Stomach (tissue), 9 donors: Measurements from ENCODE around the gene WWOX. TPM values are rescaled to one million over a fixed set of nuclear protein-coding genes. Genes with fewer than 3 reads are reported as not detected.

ENCODE experiments used
- DNase-seq, 2 donors: peaks; one replicate each; pipeline versions ENCODE4 v3.0.0 to v3.0.0-alpha.2; 2013 to 2019
- H3K27ac ChIP-seq, 5 donors: fragments of 200-600 bp in 4 of 5; sonication (generic) in 4 of 5; one replicate each; pipeline ENCODE4 v1.5.1; 2013 to 2019; ENCODE audit warnings: mild to moderate bottlenecking in 1 of 5, moderate library complexity in 1 of 5
- H3K27me3 ChIP-seq, 3 donors: fragments of 200-600 bp; sonication (generic); one replicate each; pipeline ENCODE4 v1.5.1; 2017 to 2019; ENCODE audit warnings: mixed run types in 1 of 3
- H3K36me3 ChIP-seq, 4 donors: fragments of 200-600 bp; sonication (generic); 1 replicate in 3 of 4; 2 replicates in 1 of 4; pipeline ENCODE4 v1.5.1; 2016 to 2019
- H3K4me1 ChIP-seq, 4 donors: fragments of 200-600 bp; sonication (generic); one replicate each; pipeline ENCODE4 v1.5.1; 2016 to 2019
- H3K4me3 ChIP-seq, 4 donors: fragments of 200-600 bp; sonication (generic) in 3 of 4; one replicate each; pipeline ENCODE4 v1.5.1; 2016 to 2019; ENCODE audit warnings: mild to moderate bottlenecking in 1 of 4
- H3K9me3 ChIP-seq, 4 donors: fragments of 200-600 bp; sonication (generic); one replicate each; pipeline ENCODE4 v1.5.1; 2016 to 2019
- EP300 ChIP-seq: sonication (generic); formaldehyde crosslinking; IDR thresholded peaks from one replicate; pipeline ENCODE4 v1.6.1; 2017; ENCODE audit warnings: antibody characterized with exemption
- POLR2A ChIP-seq, 4 donors: fragments of 450-650 bp; IDR thresholded peaks; one replicate each; pipeline ENCODE4 v1.6.1; 2016; ENCODE audit warnings: antibody characterized with exemption in 4 of 4, control low read depth in 2 of 4, mild to moderate bottlenecking in 1 of 4, moderate library complexity in 1 of 4
- POLR2AphosphoS5 ChIP-seq, 3 donors: sonication (generic); formaldehyde crosslinking; IDR thresholded peaks; one replicate each; pipeline ENCODE4 v1.6.1; 2016; ENCODE audit warnings: antibody characterized with exemption in 3 of 3
- WGBS, 5 donors: extraction: QIAGEN DNeasy Blood & Tissue Kit in 3 of 5; methylation state at CpG; one replicate each; pipeline versions ENCODE4 v1.1.5 to v1.1.7; 2013 to 2018; 5-methylcytosine and 5-hydroxymethylcytosine counted together
- intact Hi-C: fragments of 100-400 bp; cut with DNase I; formaldehyde crosslinking; loops from one replicate; pipeline ENCODE4 v1.15.1; 2023; ENCODE audit warnings: low total_unique reads
- polyA plus RNA-seq, 3 donors: library from polyadenylated mRNA; stranded (reverse); fragments of 200-250 nt; gene quantifications; one replicate each; pipeline ENCODE4 v1.2.3, GENCODE V29; 2013
- total RNA-seq, 5 donors: library from RNA; depleted of rRNA; stranded (reverse); fragments of >200 nt; gene quantifications; one replicate each; pipeline versions ENCODE4 v1.1.0 to v1.2.3, GENCODE V29; 2014 to 2016
- TF ChIP-seq, protein P1 (sequence below), 7 experiments: fragments of 450-650 bp in 4 of 7; fragments of 200-600 bp in 3 of 7; sonication (generic) in 3 of 7; IDR thresholded peaks; one replicate each; pipeline ENCODE4 v1.5.1; 2016 to 2019; ENCODE audit warnings: antibody characterized with exemption in 7 of 7, control low read depth in 2 of 7, mild to moderate bottlenecking in 1 of 7
- donor health status: healthy with polysubstance abuse.
- donor health status: Bipolar disorder and iron deficiency.
- donor health status: healthy.

WWOX gene
- total and polyA plus RNA-seq, 8 donors = 7.7 to 129 (median 48.7) TPM

DNA sequence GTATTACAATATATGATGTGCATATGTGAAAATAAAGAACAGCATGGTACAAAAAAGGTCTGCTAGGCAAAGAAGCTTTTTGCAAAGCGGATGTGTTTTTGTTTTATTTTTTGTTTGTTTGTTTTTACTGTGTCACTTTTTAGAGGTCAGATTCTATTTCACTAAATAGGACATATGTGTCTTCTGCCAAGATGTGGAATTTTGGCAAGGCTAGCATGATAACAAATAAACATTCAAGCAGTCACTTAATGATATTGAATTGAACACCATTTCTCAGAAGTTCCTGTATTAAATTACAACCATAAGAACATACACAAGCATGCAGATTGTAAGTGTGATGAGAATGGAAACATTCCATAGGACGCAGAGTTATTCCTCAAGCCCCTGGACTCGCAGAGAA lies 492.7 kb downstream of the WWOX start:
- no peak for DNase-seq
- Histone ChIP-seq H3K9me3 (no peaks in the 10 kb centered on the region), H3K27me3 (no peaks in the 10 kb centered on the region), H3K27ac (no peak overlapping the region), H3K4me3 (no peak overlapping the region), H3K4me1 (no peaks in the 10 kb centered on the region), H3K36me3 (no peaks in the 10 kb centered on the region)
- intact Hi-C loops = no loop called here
- 92 to 94% (median 93%) methylated on average over 3 of the region's 3 CpGs for WGBS, 5 donors
- TF ChIP-seq POLR2AphosphoS5 (IDR thresholded peaks at IDR 0.05) = no peak
- TF ChIP-seq POLR2A (IDR thresholded peaks at IDR 0.05) = no peak
- TF ChIP-seq, protein P1, sequence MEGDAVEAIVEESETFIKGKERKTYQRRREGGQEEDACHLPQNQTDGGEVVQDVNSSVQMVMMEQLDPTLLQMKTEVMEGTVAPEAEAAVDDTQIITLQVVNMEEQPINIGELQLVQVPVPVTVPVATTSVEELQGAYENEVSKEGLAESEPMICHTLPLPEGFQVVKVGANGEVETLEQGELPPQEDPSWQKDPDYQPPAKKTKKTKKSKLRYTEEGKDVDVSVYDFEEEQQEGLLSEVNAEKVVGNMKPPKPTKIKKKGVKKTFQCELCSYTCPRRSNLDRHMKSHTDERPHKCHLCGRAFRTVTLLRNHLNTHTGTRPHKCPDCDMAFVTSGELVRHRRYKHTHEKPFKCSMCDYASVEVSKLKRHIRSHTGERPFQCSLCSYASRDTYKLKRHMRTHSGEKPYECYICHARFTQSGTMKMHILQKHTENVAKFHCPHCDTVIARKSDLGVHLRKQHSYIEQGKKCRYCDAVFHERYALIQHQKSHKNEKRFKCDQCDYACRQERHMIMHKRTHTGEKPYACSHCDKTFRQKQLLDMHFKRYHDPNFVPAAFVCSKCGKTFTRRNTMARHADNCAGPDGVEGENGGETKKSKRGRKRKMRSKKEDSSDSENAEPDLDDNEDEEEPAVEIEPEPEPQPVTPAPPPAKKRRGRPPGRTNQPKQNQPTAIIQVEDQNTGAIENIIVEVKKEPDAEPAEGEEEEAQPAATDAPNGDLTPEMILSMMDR (IDR thresholded peaks at IDR 0.05) = no peak
- no peak for TF ChIP-seq EP300

DNA sequence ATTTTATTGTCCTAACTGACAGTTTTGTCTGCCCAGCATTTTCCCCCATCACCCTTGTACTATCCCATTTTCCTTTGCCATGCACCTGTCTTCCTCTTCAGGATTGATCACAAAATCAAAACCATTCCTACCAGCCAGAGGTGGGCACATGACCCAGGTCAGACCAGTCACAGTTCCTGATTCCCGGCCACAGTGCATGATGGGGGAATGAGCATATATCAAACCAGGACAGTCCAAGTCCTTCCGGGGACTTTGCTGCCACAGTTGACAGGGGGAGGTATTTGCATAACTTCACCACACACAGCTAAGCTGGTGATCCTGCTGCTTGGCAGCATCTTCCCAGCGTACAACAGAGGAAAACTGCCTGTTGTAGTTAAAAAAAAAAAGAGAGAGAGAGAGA lies 493.9 kb downstream of the WWOX start:
- DNase-seq = no peak
- Histone ChIP-seq H3K4me1 (no peaks in the 10 kb centered on the region), H3K9me3 (no peaks in the 10 kb centered on the region), H3K36me3 (no peaks in the 10 kb centered on the region), H3K27ac (no peak overlapping the region), H3K4me3 (no peak overlapping the region), H3K27me3 (no peaks in the 10 kb centered on the region)
- 79 to 93% (median 85%) methylated on average over 3 of the region's 3 CpGs for WGBS, 5 donors
- TF ChIP-seq EP300 (no peak), POLR2AphosphoS5 (IDR thresholded peaks at IDR 0.05) (no peak), POLR2A (IDR thresholded peaks at IDR 0.05) (no peak)
- TF ChIP-seq, protein P1 (IDR thresholded peaks at IDR 0.05) = no peak
- intact Hi-C loops = no loop called here

DNA sequence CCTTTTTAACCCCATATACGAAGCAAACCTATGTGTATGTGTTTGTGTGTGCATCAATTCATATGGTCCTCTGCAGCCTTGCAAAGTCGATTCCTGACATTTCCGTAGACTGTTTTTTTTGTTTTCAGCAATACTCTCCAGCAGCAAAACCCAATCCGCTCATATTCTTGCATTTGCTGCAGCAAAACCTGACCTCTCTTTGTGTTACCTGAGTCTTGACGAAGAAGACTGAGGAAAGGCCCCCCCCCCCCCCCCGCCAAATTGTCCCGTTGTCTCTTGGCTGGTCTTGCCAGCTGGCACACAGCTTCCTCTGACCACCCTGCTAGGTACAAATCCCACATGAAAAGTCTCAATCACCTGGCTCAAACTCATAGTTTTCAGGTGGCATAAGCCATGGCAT lies 494.7 kb downstream of the WWOX start:
- no peaks in the 10 kb centered on the region for H3K27me3 ChIP-seq
- DNase-seq = no peak
- H3K9me3 ChIP-seq = no peaks in the 10 kb centered on the region
- no peak overlapping the region for H3K27ac ChIP-seq
- no peak for TF ChIP-seq POLR2A (IDR thresholded peaks at IDR 0.05)
- no peak for TF ChIP-seq EP300
- TF ChIP-seq, protein P1 (IDR thresholded peaks at IDR 0.05) = no peak
- TF ChIP-seq POLR2AphosphoS5 (IDR thresholded peaks at IDR 0.05) = no peak
- H3K36me3 ChIP-seq = no peaks in the 10 kb centered on the region
- no peak overlapping the region for H3K4me3 ChIP-seq
- intact Hi-C loops = no loop called here
- 72 to 88% (median 78%) methylated on average over 7 of the region's 7 CpGs for WGBS, 5 donors
- H3K4me1 ChIP-seq = no peaks in the 10 kb centered on the region

DNA sequence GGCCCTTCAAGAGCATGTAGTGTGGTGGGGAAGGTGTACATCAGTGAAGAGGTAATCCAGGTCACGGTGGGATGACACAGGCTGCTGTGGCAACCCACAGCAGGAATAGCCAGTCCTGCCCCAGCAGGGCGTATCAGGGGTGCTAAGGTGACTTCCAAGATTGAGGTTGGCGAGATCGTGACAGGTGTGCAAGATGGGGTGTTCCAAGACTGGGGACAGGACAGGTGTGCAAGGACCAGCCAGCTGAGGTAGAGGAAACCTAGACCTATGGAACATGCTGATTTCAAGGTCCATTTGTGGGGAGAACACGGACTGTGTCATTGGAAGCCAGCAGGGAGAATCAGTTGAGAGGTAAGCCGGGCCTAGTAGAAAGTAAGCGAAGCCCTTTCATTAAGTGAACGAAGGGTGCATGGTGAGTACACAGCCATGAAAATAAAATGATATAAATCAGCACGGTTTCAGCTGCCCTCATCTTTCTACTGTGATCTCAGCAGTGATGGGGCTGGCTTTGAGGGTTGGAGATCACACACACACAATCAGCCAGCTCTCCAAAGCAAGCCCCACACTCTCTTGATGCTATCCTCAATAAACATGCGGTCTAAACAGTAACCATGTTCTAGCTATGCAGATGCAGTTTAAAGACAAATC lies 497.0 kb downstream of the WWOX start:
- TF ChIP-seq, protein P1 (IDR thresholded peaks at IDR 0.05) = no peak
- TF ChIP-seq POLR2AphosphoS5 (IDR thresholded peaks at IDR 0.05) (no peak), EP300 (no peak), POLR2A (IDR thresholded peaks at IDR 0.05) (no peak)
- DNase-seq = no peak
- no peak overlapping the region for H3K4me3 ChIP-seq
- WGBS, 5 donors = 86 to 90% (median 88%) methylated on average over 10 of the region's 10 CpGs
- no peaks in the 10 kb centered on the region for H3K36me3 ChIP-seq
- no peaks in the 10 kb centered on the region for H3K9me3 ChIP-seq
- no peak overlapping the region for H3K27ac ChIP-seq
- no peaks in the 10 kb centered on the region for H3K27me3 ChIP-seq
- intact Hi-C loops = no loop called here
- no peaks in the 10 kb centered on the region for H3K4me1 ChIP-seq
